Endodermal cell (in vitro differentiated cells): ENCODE data around the gene ITCH. TPM values are rescaled to one million over a fixed set of nuclear protein-coding genes. Genes with fewer than 3 reads are reported as not detected.

ENCODE experiments used
- DNase-seq: peaks from one replicate; pipeline ENCODE4 v3.0.0-alpha.2; 2017
- H3K27ac ChIP-seq: 2 replicates; pipeline ENCODE4 v1.5.1; 2013; ENCODE audit warnings: mild to moderate bottlenecking, low read depth, low read length, moderate library complexity
- H3K27me3 ChIP-seq: 2 replicates; pipeline ENCODE4 v1.6.1; 2013; ENCODE audit warnings: mild to moderate bottlenecking, low read length, moderate library complexity; ENCODE audit not compliant: insufficient read depth, control insufficient read depth, poor library complexity, severe bottlenecking
- H3K36me3 ChIP-seq: 2 replicates; pipeline ENCODE4 v1.7.0; 2013; ENCODE audit warnings: mild to moderate bottlenecking, low read length, moderate library complexity; ENCODE audit not compliant: control insufficient read depth, insufficient read depth
- H3K4me1 ChIP-seq: one replicate; pipeline ENCODE4 v1.7.0; 2013; ENCODE audit warnings: low read length; ENCODE audit not compliant: control insufficient read depth, insufficient read depth
- H3K4me3 ChIP-seq: 2 replicates; pipeline ENCODE4 v1.5.1; 2013; ENCODE audit warnings: mild to moderate bottlenecking, low read length, moderate library complexity
- H3K9ac ChIP-seq: 2 replicates; pipeline ENCODE4 v1.6.1; 2013; ENCODE audit warnings: mild to moderate bottlenecking, low read length, moderate library complexity; ENCODE audit not compliant: poor library complexity, severe bottlenecking; ENCODE audit errors: extremely low read depth
- H3K9me3 ChIP-seq: 2 replicates; pipeline ENCODE4 v1.6.1; 2013; ENCODE audit warnings: mild to moderate bottlenecking, low read length, moderate library complexity; ENCODE audit not compliant: control insufficient read depth
- H3K27ac Mint-ChIP-seq: 2 replicates; pipeline ENCODE4 v1.8.0; 2020; ENCODE audit warnings: mixed read lengths
- H3K27me3 Mint-ChIP-seq: 2 replicates; pipeline ENCODE4 v1.8.0; 2021; ENCODE audit warnings: mild to moderate bottlenecking, mixed read lengths; ENCODE audit not compliant: insufficient read depth
- H3K36me3 Mint-ChIP-seq: 2 replicates; pipeline ENCODE4 v1.8.0; 2020; ENCODE audit warnings: low read depth, mixed read lengths
- H3K4me1 Mint-ChIP-seq: 2 replicates; pipeline ENCODE4 v1.8.0; 2020; ENCODE audit warnings: mixed read lengths
- H3K4me3 Mint-ChIP-seq: 2 replicates; pipeline ENCODE4 v1.8.0; 2020; ENCODE audit warnings: mild to moderate bottlenecking, moderate library complexity, mixed read lengths
- H3K9me3 Mint-ChIP-seq: 2 replicates; pipeline ENCODE4 v1.8.0; 2020; ENCODE audit warnings: mild to moderate bottlenecking, mixed read lengths
- WGBS, 2 experiments: methylation state at CpG; one replicate each; pipeline versions ENCODE4 v1.1.5 to v1.1.7; 2013; ENCODE audit warnings: missing lambda C conversion rate in 2 of 2, mixed read lengths in 1 of 2; ENCODE audit not compliant: insufficient coverage in 1 of 2, insufficient read length in 1 of 2; 5-methylcytosine and 5-hydroxymethylcytosine counted together
- total RNA-seq, 2 donors: library from RNA; stranded (reverse); fragmentation: NEBNext Ultra II Directional in 1 of 2; extraction: Animal tissue kit (Norgen Biotek cat#: 25700) in 1 of 2; gene quantifications; 2 replicates in 1 of 2; 3 replicates in 1 of 2; pipeline ENCODE4 v1.2.1, GENCODE V29; 2021
- TF ChIP-seq, protein P1 (sequence below): fragments of 200-600 bp; sonication (generic); conservative IDR thresholded peaks from 2 replicates; pipeline ENCODE4 v1.5.0; 2021; ENCODE audit warnings: antibody characterized with exemption, mild to moderate bottlenecking

Gene ITCH
- total RNA-seq, 2 donors from 2014 or later: 65.1 to 84.4 TPM

- Mint-ChIP-seq H3K27me3 (no peaks in the 10 kb centered on the region), H3K36me3 (peaks cover 79% of the 10 kb centered on the region)
Observed at GRCh38 chr20:34374209-34374760, 11.2 kb downstream of the ITCH start.

GRCh38 chr20:34375977-34376430 lies 12.9 kb downstream of the ITCH start:
- Histone ChIP-seq H3K27ac (no peak overlapping the region), H3K27me3 (no peaks in the 10 kb centered on the region), H3K9me3 (peaks cover 4% of the 10 kb centered on the region), H3K4me3 (no peak overlapping the region), H3K4me1 (no peaks in the 10 kb centered on the region), H3K36me3 (peaks cover 59% of the 10 kb centered on the region), H3K9ac (no peak overlapping the region)
- Mint-ChIP-seq H3K27ac (peak overlapping the region; percentile 53), H3K9me3 (no peaks in the 10 kb centered on the region), H3K36me3 (peaks cover 77% of the 10 kb centered on the region), H3K4me1 (peaks cover 2% of the 10 kb centered on the region), H3K4me3 (no peak overlapping the region), H3K27me3 (no peaks in the 10 kb centered on the region)
- WGBS, 2 experiments: 87 to 95% methylated on average over 5 of the region's 5 CpGs
- no peak for DNase-seq
- TF ChIP-seq, protein P1, sequence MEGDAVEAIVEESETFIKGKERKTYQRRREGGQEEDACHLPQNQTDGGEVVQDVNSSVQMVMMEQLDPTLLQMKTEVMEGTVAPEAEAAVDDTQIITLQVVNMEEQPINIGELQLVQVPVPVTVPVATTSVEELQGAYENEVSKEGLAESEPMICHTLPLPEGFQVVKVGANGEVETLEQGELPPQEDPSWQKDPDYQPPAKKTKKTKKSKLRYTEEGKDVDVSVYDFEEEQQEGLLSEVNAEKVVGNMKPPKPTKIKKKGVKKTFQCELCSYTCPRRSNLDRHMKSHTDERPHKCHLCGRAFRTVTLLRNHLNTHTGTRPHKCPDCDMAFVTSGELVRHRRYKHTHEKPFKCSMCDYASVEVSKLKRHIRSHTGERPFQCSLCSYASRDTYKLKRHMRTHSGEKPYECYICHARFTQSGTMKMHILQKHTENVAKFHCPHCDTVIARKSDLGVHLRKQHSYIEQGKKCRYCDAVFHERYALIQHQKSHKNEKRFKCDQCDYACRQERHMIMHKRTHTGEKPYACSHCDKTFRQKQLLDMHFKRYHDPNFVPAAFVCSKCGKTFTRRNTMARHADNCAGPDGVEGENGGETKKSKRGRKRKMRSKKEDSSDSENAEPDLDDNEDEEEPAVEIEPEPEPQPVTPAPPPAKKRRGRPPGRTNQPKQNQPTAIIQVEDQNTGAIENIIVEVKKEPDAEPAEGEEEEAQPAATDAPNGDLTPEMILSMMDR: no peak

More at GRCh38 chr20:34374209-34374760, 11.2 kb downstream of the ITCH start:
- no peaks in the 10 kb centered on the region for H3K4me1 Mint-ChIP-seq
- Histone ChIP-seq H3K9ac (no peak overlapping the region), H3K4me1 (no peaks in the 10 kb centered on the region), H3K27me3 (no peaks in the 10 kb centered on the region), H3K27ac (no peak overlapping the region), H3K36me3 (peaks cover 65% of the 10 kb centered on the region), H3K4me3 (no peak overlapping the region), H3K9me3 (peaks cover 4% of the 10 kb centered on the region)
- H3K27ac Mint-ChIP-seq: no peak overlapping the region
- no peak for DNase-seq
- H3K9me3 Mint-ChIP-seq: peaks cover 1% of the 10 kb centered on the region
- TF ChIP-seq, protein P1: no peak
- H3K4me3 Mint-ChIP-seq: no peak overlapping the region
- WGBS, 2 experiments: 100% methylated on average over 1 of the region's 1 CpG; no CpG with 5 or more reads in 1 of the 2 experiments

DNA sequence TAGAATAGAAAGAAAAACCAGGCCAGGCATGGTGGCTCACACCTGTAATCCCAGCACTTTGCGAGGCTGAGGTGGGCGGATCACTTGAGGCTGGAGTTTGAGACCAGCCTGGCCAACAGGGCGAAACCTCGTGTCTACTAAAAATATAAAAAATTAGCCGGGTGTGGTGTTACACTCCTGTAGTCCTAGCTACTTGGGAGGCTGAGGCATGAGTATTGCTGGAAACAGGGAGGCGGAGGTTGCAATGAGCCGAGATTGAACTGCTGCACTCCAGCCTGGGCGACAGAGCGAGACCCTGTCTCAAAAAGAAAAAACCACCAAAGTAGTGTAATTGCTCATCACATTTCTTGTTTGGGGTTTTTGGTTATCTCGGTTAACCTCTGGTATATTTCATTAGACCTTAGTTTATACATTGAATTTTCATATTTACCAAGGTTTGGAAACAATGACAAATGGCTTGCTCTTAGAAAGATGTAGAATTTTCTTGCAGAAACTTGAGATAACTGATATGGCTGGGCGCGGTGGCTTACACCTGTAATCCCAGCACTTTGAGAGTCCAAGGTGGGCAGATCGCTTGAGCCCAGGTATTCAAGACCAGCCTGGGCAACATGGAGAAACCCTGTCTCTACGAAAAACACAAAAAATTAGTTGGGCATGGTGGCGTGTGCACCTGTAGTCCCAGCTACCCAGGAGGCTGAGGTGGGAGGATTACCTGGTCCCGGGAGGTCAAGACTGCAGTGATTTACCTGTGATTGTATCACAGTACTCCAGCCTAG lies 14.2 kb downstream of the ITCH start:
- peaks cover 80% of the 10 kb centered on the region for H3K36me3 Mint-ChIP-seq
- H3K36me3 ChIP-seq: peaks cover 66% of the 10 kb centered on the region

More for the DNA sequence above, 14.2 kb downstream of the ITCH start:
- Histone ChIP-seq H3K4me1 (no peaks in the 10 kb centered on the region), H3K27ac (no peak overlapping the region), H3K9me3 (peaks cover 4% of the 10 kb centered on the region), H3K4me3 (no peak overlapping the region), H3K27me3 (no peaks in the 10 kb centered on the region), H3K9ac (no peak overlapping the region)
- Mint-ChIP-seq H3K4me3 (no peak overlapping the region), H3K27me3 (no peaks in the 10 kb centered on the region), H3K4me1 (peaks cover 4% of the 10 kb centered on the region), H3K9me3 (no peaks in the 10 kb centered on the region), H3K27ac (peak overlapping the region; percentile 62)
- WGBS, 2 experiments: 90 to 94% methylated on average over 15 to 16 of the region's 16 CpGs
- DNase-seq: no peak
- TF ChIP-seq, protein P1: no peak
